H1 (cell line): ENCODE measurements around the gene C3orf18. TPM values are rescaled to one million over a fixed set of nuclear protein-coding genes. Genes with fewer than 3 reads are reported as not detected.

Source experiments
- CTCF ChIA-PET: fragments of 300-600 bp; sonication (Branson Sonifier 250); formaldehyde crosslinking; loops from one replicate; lab custom pipeline; 2021; ENCODE audit not compliant: partially characterized antibody; lab: Charles Lee
- POLR2A ChIA-PET: fragments of 300-600 bp; sonication (Branson Sonifier 250); formaldehyde crosslinking; loops from one replicate; lab custom pipeline; 2021; ENCODE audit warnings: inconsistent platforms; ENCODE audit not compliant: partially characterized antibody; lab: Charles Lee
- DNase-seq, 2 experiments: peaks; one replicate each; pipeline versions ENCODE4 v3.0.0 to v3.0.0-alpha.2; 2010 to 2022; ENCODE audit warnings: low spot score in 2 of 2, low read depth in 1 of 2, mixed read lengths in 1 of 2
- FAIRE-seq: peaks from 2 replicates; lab custom pipeline; 2011; peaks lifted over from hg19 to GRCh38; lab: Jason Lieb, UNC
- H2AFZ ChIP-seq: 2 replicates; pipeline ENCODE4 v1.8.1; 2012; ENCODE audit warnings: low read length, inconsistent platforms
- H2AK5ac ChIP-seq: 2 replicates; pipeline ENCODE4 v1.6.1; 2013; ENCODE audit warnings: low read depth, low read length
- H2BK120ac ChIP-seq: replicated peaks from 2 replicates; pipeline ENCODE3; 2013; ENCODE audit warnings: low read depth, low read length, inconsistent platforms
- H2BK12ac ChIP-seq: 2 replicates; pipeline ENCODE4 v1.6.1; 2013; ENCODE audit warnings: low read depth, low read length
- H2BK15ac ChIP-seq: 2 replicates; pipeline ENCODE4 v1.6.1; 2013; ENCODE audit warnings: low read length
- H2BK20ac ChIP-seq: 2 replicates; pipeline ENCODE4 v1.6.1; 2013; ENCODE audit warnings: low read length
- H2BK5ac ChIP-seq: 2 replicates; pipeline ENCODE4 v1.6.1; 2013; ENCODE audit warnings: low read depth, low read length
- H3K14ac ChIP-seq: 2 replicates; pipeline ENCODE4 v1.6.1; 2013; ENCODE audit warnings: inconsistent platforms; ENCODE audit not compliant: insufficient read length
- H3K18ac ChIP-seq: 2 replicates; pipeline ENCODE4 v1.6.1; 2013; ENCODE audit warnings: low read length; ENCODE audit errors: extremely low read depth
- H3K23ac ChIP-seq: 2 replicates; pipeline ENCODE4 v1.6.1; 2013; ENCODE audit warnings: inconsistent platforms; ENCODE audit not compliant: insufficient read length
- H3K23me2 ChIP-seq: 2 replicates; pipeline ENCODE4 v1.6.1; 2013; ENCODE audit warnings: low read depth, low read length
- H3K27ac ChIP-seq: 2 replicates; pipeline ENCODE4 v1.6.1; 2011; ENCODE audit warnings: low read depth, low read length, inconsistent platforms
- H3K27me3 ChIP-seq, 4 experiments: replicated peaks in 1 of 4; 1 replicate in 1 of 4; 2 replicates in 3 of 4; pipeline versions ENCODE4 v1.6.1 to v1.8.1; 2011 to 2013; ENCODE audit warnings: low read length in 3 of 4, mild to moderate bottlenecking in 3 of 4, inconsistent platforms in 2 of 4, mixed read lengths in 2 of 4, moderate library complexity in 1 of 4; ENCODE audit not compliant: control insufficient read depth in 3 of 4, insufficient read depth in 3 of 4; ENCODE audit errors: extremely low read depth in 1 of 4
- H3K36me3 ChIP-seq, 4 experiments: 2 replicates each; pipeline versions ENCODE4 v1.6.1 to v1.8.1; 2011 to 2013; ENCODE audit warnings: mild to moderate bottlenecking in 4 of 4, low read length in 3 of 4, moderate library complexity in 2 of 4, control low read depth in 1 of 4, inconsistent platforms in 1 of 4; ENCODE audit not compliant: insufficient read depth in 4 of 4, control insufficient read depth in 2 of 4
- H3K4ac ChIP-seq: replicated peaks from 2 replicates; pipeline ENCODE3; 2013; ENCODE audit warnings: low read length, low read depth, mixed read lengths, inconsistent platforms; ENCODE audit not compliant: insufficient read length
- H3K4me1 ChIP-seq, 4 experiments: replicated peaks in 1 of 4; 1 replicate in 1 of 4; 2 replicates in 3 of 4; pipeline versions ENCODE4 v1.6.1 to v1.8.1; 2011 to 2013; ENCODE audit warnings: low read length in 3 of 4, inconsistent platforms in 2 of 4, mixed read lengths in 1 of 4; ENCODE audit not compliant: insufficient read depth in 4 of 4, control insufficient read depth in 3 of 4
- H3K4me2 ChIP-seq, 2 experiments: 2 replicates each; pipeline versions ENCODE4 v1.6.1 to v1.8.1; 2011 to 2013; ENCODE audit warnings: low read depth in 2 of 2, low read length in 2 of 2, control low read depth in 1 of 2, inconsistent platforms in 1 of 2, mild to moderate bottlenecking in 1 of 2; ENCODE audit not compliant: insufficient read depth in 1 of 2
- H3K4me3 ChIP-seq, 4 experiments: fragments of 200-600, 300-600 bp in 1 of 4; sonication (generic), shearing (Covaris generic), sonication (Bioruptor Twin) in 1 of 4; 2 replicates each; pipeline versions ENCODE4 v1.5.1 to v1.8.1; 2011 to 2016; ENCODE audit warnings: low read length in 4 of 4, low read depth in 3 of 4, control low read depth in 2 of 4, inconsistent platforms in 2 of 4, mild to moderate bottlenecking in 2 of 4, mixed read lengths in 1 of 4, moderate library complexity in 1 of 4; ENCODE audit not compliant: insufficient read depth in 2 of 4; ENCODE audit errors: extremely low read depth in 1 of 4
- H3K56ac ChIP-seq: replicated peaks from 2 replicates; pipeline ENCODE3; 2013; ENCODE audit warnings: low read depth, mild to moderate bottlenecking, mixed read lengths, low read length, inconsistent platforms; ENCODE audit not compliant: insufficient read length
- H3K79me1 ChIP-seq: 2 replicates; pipeline ENCODE4 v1.6.1; 2013; ENCODE audit warnings: low read depth, low read length, control low read depth
- H3K79me2 ChIP-seq, 2 experiments: 2 replicates each; pipeline versions ENCODE4 v1.6.1 to v1.8.1; 2012 to 2013; ENCODE audit warnings: low read length in 2 of 2, mild to moderate bottlenecking in 2 of 2, inconsistent platforms in 1 of 2; ENCODE audit not compliant: insufficient read depth in 2 of 2, control insufficient read depth in 1 of 2
- H3K9ac ChIP-seq, 4 experiments: replicated peaks in 1 of 4; 1 replicate in 1 of 4; 2 replicates in 3 of 4; pipeline versions ENCODE4 v1.6.1 to v1.8.1; 2011 to 2013; ENCODE audit warnings: low read depth in 3 of 4, low read length in 3 of 4, control low read depth in 2 of 4, mild to moderate bottlenecking in 2 of 4, moderate library complexity in 2 of 4, inconsistent platforms in 1 of 4; ENCODE audit errors: extremely low read depth in 1 of 4
- H3K9me3 ChIP-seq, 2 experiments: 2 replicates each; pipeline versions ENCODE4 v1.6.1 to v1.8.1; 2012 to 2013; ENCODE audit warnings: mild to moderate bottlenecking in 2 of 2, moderate library complexity in 2 of 2, control low read depth in 1 of 2, inconsistent platforms in 1 of 2, low read depth in 1 of 2, low read length in 1 of 2, mixed read lengths in 1 of 2; ENCODE audit not compliant: insufficient read depth in 2 of 2
- H4K20me1 ChIP-seq, 2 experiments: replicated peaks in 1 of 2; 2 replicates each; pipeline versions ENCODE3 to v1.8.1; 2011 to 2013; ENCODE audit warnings: inconsistent platforms in 2 of 2, low read length in 2 of 2, mild to moderate bottlenecking in 1 of 2; ENCODE audit not compliant: insufficient read depth in 2 of 2, control insufficient read depth in 1 of 2
- H4K5ac ChIP-seq: 2 replicates; pipeline ENCODE4 v1.6.1; 2013; ENCODE audit warnings: low read length, low read depth, mixed read lengths, inconsistent platforms; ENCODE audit not compliant: insufficient read length
- H4K8ac ChIP-seq: 2 replicates; pipeline ENCODE4 v1.8.0; 2013; ENCODE audit warnings: mild to moderate bottlenecking, moderate library complexity, low read length, inconsistent platforms; ENCODE audit not compliant: insufficient read depth; ENCODE audit errors: extremely low read depth
- H4K91ac ChIP-seq: replicated peaks from 2 replicates; pipeline ENCODE3; 2013; ENCODE audit warnings: low read length, mixed read lengths, inconsistent platforms; ENCODE audit not compliant: insufficient read length
- WGBS, 2 experiments: shearing (Covaris generic) in 1 of 2; methylation state at CpG; one replicate each; pipeline versions ENCODE4 v1.1.6 to v1.1.7; 2013 to 2015; ENCODE audit warnings: low lambda C conversion rate in 2 of 2, mixed read lengths in 2 of 2, inconsistent platforms in 1 of 2, low coverage in 1 of 2, missing lambda C conversion rate in 1 of 2; ENCODE audit not compliant: insufficient replicate concordance in 2 of 2, insufficient coverage in 1 of 2, insufficient read length in 1 of 2; ENCODE audit errors: extremely low coverage in 1 of 2, missing lambda C conversion rate in 1 of 2; 5-methylcytosine and 5-hydroxymethylcytosine counted together
- polyA plus RNA-seq, 7 experiments: library from polyadenylated mRNA; depleted of rRNA in 3 of 7; stranded (reverse) in 5 of 7; unstranded in 2 of 7; fragments of >200 nt in 5 of 7; fragments of 200-250 nt in 2 of 7; gene quantifications; 1 replicate in 5 of 7; 2 replicates in 1 of 7; 4 replicates in 1 of 7; pipeline versions ENCODE4 v1.2.1 to v1.2.3, GENCODE V29; 2011 to 2013; ENCODE audit warnings: missing spikeins in 2 of 7, mixed read lengths in 2 of 7
- total RNA-seq: library from RNA; stranded (reverse); fragmentation: NEBNext Ultra II Directional; extraction: Animal tissue kit (Norgen Biotek cat#: 25700); gene quantifications from 2 replicates; pipeline ENCODE4 v1.2.1, GENCODE V29; 2021

C3orf18 gene
- total and polyA plus RNA-seq, 2 of the 8 experiments (the other 6 are each of a cell fraction or from before 2014, with no cell fraction given) = 7.5 to 15.0 TPM

DNA sequence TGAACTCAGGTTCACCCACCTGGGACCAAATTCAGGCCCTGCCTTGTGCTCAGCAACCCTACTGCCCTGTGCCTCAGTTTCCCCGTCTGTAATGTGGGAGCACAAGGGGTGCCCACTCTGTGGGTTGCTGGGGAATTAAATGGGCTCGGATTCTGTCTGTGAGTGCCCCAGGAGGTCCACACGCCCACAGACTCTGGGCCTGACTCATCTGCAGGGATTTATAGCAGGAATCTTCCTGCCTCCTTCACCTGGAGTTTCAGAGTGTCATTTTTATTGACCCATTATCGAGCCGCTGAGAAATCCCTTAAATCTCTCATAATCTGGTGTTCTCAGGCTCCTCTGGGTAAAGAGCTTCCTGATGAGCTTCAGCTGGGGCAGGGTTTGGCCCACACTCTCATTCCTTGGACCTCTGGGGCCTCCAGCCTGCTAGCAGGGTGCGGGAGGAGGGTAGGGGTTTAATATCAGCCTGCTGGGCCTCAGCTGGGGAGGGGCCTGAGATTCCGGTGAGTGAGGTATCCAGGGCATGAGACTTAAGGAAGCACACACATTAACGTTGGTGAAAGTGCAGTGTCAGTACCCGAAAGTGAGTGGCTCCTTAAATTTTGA is 16.4 kb downstream of the C3orf18 start:
- CTCF ChIA-PET = interaction anchor here (0.6 to 46.5 kb wide), 31 partner anchors 12 to 1467 kb away, joined by 3 to 863 read pairs (median 7); partner anchors contain the start of genes CISH, HEMK1, MAPKAPK3 and NPRL2
- H2BK120ac ChIP-seq = no peak overlapping the region
- no peaks in the 10 kb centered on the region for H3K9me3 ChIP-seq
- no peak overlapping the region for H3K18ac ChIP-seq
- no peak for DNase-seq
- H3K27ac ChIP-seq = no peak overlapping the region
- no peaks in the 10 kb centered on the region for H3K79me1 ChIP-seq
- no peak overlapping the region for H2AFZ ChIP-seq
- H4K8ac ChIP-seq = no peak overlapping the region
- H2BK15ac ChIP-seq = 0 out of 2 replicates have a peak overlapping the region, but pooled peaks have one; percentile 72
- H2BK12ac ChIP-seq = no peak overlapping the region
- no peak overlapping the region for H3K4me2 ChIP-seq
- 88% methylated on average over 9 of the region's 9 CpGs; no CpG with 5 or more reads in 1 of the 2 experiments for WGBS, 2 experiments
- no peak overlapping the region for H2AK5ac ChIP-seq
- H3K23ac ChIP-seq = no peak overlapping the region
- no peak overlapping the region for H3K14ac ChIP-seq
- FAIRE-seq = no peak
- H3K56ac ChIP-seq = no peak overlapping the region
- no peak overlapping the region for H2BK20ac ChIP-seq
- no peak overlapping the region for H3K4ac ChIP-seq
- POLR2A ChIA-PET = interaction anchor here (0.6 to 1.0 kb wide), 4 partner anchors 14 to 270 kb away, joined by 3 read pairs; partner anchors contain the start of gene C3orf18
- no peaks in the 10 kb centered on the region for H3K79me2 ChIP-seq
- H3K9ac ChIP-seq = no peak overlapping the region; a peak in 1 of 7 replicates
- no peaks in the 10 kb centered on the region for H3K23me2 ChIP-seq
- no peaks in the 10 kb centered on the region for H4K20me1 ChIP-seq
- peaks cover 0 to 3% (median 2%) of the 10 kb centered on the region in 4 experiments; a peak in 3 of 7 replicates for H3K4me1 ChIP-seq
- H2BK5ac ChIP-seq = no peak overlapping the region
- peaks cover 0 to 3% (median 0%) of the 10 kb centered on the region in 4 experiments; a peak in 3 of 7 replicates for H3K27me3 ChIP-seq
- H4K91ac ChIP-seq = no peak overlapping the region
- H4K5ac ChIP-seq = no peak overlapping the region
- no peaks in the 10 kb centered on the region for H3K36me3 ChIP-seq
- H3K4me3 ChIP-seq = no peak overlapping the region
